ENCODE data around the gene LAMA3. TPM values are rescaled to one million over a fixed set of nuclear protein-coding genes. Genes with fewer than 3 reads are reported as not detected.
A peak's percentile ranks its signal among the peaks of the same experiment; 100 is the strongest.

Gene LAMA3
- total RNA-seq, 1 donor, result 8.3 TPM

DNA sequence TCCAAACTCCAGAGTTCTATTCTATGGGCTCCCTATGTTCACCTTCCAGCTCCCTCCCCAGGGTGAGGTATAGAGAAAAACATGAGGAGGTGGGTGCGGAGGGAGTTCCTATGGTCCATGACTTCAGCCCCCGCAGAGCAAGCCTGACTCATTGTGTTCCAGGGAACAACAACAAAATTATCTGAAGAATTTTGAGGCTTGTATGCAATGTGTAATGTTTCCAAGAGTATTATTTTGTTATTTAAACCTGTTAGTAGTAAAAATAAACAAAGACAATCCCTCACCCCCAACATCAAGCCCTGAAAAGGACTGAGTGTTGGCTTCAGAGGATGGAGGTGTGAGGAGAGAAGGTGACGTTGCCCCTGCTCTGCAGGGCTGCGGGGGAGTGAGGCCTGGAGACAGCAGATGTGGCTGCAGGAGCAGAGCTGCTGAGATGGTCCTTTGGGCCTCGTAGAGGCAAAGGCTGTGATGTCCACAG lies 29.0 kb downstream of the LAMA3 start:
- TF ChIP-seq, protein P1, sequence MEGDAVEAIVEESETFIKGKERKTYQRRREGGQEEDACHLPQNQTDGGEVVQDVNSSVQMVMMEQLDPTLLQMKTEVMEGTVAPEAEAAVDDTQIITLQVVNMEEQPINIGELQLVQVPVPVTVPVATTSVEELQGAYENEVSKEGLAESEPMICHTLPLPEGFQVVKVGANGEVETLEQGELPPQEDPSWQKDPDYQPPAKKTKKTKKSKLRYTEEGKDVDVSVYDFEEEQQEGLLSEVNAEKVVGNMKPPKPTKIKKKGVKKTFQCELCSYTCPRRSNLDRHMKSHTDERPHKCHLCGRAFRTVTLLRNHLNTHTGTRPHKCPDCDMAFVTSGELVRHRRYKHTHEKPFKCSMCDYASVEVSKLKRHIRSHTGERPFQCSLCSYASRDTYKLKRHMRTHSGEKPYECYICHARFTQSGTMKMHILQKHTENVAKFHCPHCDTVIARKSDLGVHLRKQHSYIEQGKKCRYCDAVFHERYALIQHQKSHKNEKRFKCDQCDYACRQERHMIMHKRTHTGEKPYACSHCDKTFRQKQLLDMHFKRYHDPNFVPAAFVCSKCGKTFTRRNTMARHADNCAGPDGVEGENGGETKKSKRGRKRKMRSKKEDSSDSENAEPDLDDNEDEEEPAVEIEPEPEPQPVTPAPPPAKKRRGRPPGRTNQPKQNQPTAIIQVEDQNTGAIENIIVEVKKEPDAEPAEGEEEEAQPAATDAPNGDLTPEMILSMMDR (IDR thresholded peaks at IDR 0.05; ENCODE audit: extremely low read depth, low read depth, low read length), result no peak
- H2AFZ ChIP-seq (ENCODE audit: low read length), result peak overlapping the region; percentile 20

DNA sequence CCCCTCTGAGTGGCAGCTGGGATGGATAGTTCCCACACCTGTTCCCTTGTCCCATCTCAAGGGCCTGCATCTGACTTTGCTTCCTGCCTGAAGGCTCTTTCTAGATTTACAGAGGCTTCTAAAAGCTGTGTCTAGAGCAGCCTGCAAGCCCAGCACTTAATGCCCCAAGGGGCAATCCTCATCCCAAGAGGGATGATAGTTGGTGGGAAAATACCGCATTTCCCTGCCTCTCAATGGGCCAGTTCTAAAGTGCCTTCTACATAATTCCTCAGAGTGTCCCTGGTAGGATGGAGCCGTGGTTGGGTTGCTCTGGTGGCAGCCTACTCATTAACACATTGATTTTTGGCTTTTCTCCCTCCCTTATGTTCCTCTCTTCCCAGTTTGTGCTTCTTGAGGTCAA lies 29.5 kb downstream of the LAMA3 start:
- H3K4me2 ChIP-seq (ENCODE audit: insufficient read depth, low read length), result peak overlapping the region; percentile 59
- no peak overlapping the region for H3K4me3 ChIP-seq (ENCODE audit: insufficient read depth, low read length)
- peak overlapping the region; percentile 98 for H3K27ac ChIP-seq (ENCODE audit: low read depth, low read length)
- peaks cover 54% of the 10 kb centered on the region for H3K4me1 ChIP-seq (ENCODE audit: insufficient read depth, low read length)
- H3K27me3 ChIP-seq (ENCODE audit: insufficient read depth, low read length), result no peaks in the 10 kb centered on the region
- H3K9me3 ChIP-seq (ENCODE audit: low read depth, low read length), result no peaks in the 10 kb centered on the region
- H4K20me1 ChIP-seq (ENCODE audit: insufficient read depth, low read length), result no peaks in the 10 kb centered on the region
- H3K79me2 ChIP-seq (ENCODE audit: insufficient read depth, low read length), result no peaks in the 10 kb centered on the region
- no peak for DNase-seq (ENCODE audit: insufficient read length, low spot score, missing footprints)
- no peak overlapping the region for H2AFZ ChIP-seq (ENCODE audit: low read length)
- TF ChIP-seq, protein P1 (IDR thresholded peaks at IDR 0.05; ENCODE audit: extremely low read depth, low read depth, low read length), result no peak
- H3K36me3 ChIP-seq (ENCODE audit: insufficient read depth, low read length), result no peaks in the 10 kb centered on the region

More for the DNA sequence above, 29.0 kb downstream of the LAMA3 start:
- DNase-seq (ENCODE audit: insufficient read length, low spot score, missing footprints), result no peak
- Histone ChIP-seq H3K27me3 (ENCODE audit: insufficient read depth, low read length) (no peaks in the 10 kb centered on the region), H3K79me2 (ENCODE audit: insufficient read depth, low read length) (no peaks in the 10 kb centered on the region), H3K4me3 (ENCODE audit: insufficient read depth, low read length) (no peak overlapping the region), H4K20me1 (ENCODE audit: insufficient read depth, low read length) (no peaks in the 10 kb centered on the region), H3K4me1 (ENCODE audit: insufficient read depth, low read length) (peaks cover 51% of the 10 kb centered on the region), H3K27ac (ENCODE audit: low read depth, low read length) (peak overlapping the region; percentile 98), H3K36me3 (ENCODE audit: insufficient read depth, low read length) (no peaks in the 10 kb centered on the region), H3K9me3 (ENCODE audit: low read depth, low read length) (no peaks in the 10 kb centered on the region), H3K4me2 (ENCODE audit: insufficient read depth, low read length) (peak overlapping the region; percentile 59)

DNA sequence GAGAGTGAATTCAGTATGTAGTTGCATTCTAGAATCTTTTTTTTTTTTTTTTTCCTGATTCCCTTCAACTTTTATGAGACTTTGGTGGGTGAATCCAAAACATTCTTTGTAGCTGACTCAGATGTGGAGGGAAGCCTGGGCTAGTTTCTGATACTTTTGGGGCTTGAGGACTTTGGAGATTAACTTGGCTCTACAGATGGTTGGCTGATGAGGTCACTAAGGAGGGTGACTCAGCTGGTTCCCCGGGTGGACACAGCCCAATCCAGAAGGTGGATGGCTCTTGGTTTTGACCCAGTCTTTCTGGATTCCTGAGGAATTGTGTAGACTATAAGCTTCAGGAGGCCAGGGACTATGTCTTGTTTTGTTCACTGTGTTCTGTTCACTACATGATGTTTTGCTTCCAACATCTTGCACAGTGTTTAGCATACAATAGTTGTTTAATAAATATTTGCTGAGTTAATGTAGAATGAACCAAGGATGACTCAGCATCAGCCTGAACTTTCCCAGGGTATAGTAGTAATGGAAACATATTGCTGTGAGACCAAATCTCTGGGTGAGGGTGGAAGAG lies 30.5 kb downstream of the LAMA3 start:
- Histone ChIP-seq H3K27ac (ENCODE audit: low read depth, low read length) (peak overlapping the region; percentile 98), H3K9me3 (ENCODE audit: low read depth, low read length) (no peaks in the 10 kb centered on the region), H3K27me3 (ENCODE audit: insufficient read depth, low read length) (no peaks in the 10 kb centered on the region), H3K4me3 (ENCODE audit: insufficient read depth, low read length) (no peak overlapping the region), H2AFZ (ENCODE audit: low read length) (no peak overlapping the region), H4K20me1 (ENCODE audit: insufficient read depth, low read length) (no peaks in the 10 kb centered on the region), H3K4me2 (ENCODE audit: insufficient read depth, low read length) (no peak overlapping the region), H3K4me1 (ENCODE audit: insufficient read depth, low read length) (peaks cover 54% of the 10 kb centered on the region), H3K79me2 (ENCODE audit: insufficient read depth, low read length) (no peaks in the 10 kb centered on the region), H3K36me3 (ENCODE audit: insufficient read depth, low read length) (no peaks in the 10 kb centered on the region)
- DNase-seq (ENCODE audit: insufficient read length, low spot score, missing footprints), result no peak
- TF ChIP-seq, protein P1 (IDR thresholded peaks at IDR 0.05; ENCODE audit: extremely low read depth, low read depth, low read length), result no peak

DNA sequence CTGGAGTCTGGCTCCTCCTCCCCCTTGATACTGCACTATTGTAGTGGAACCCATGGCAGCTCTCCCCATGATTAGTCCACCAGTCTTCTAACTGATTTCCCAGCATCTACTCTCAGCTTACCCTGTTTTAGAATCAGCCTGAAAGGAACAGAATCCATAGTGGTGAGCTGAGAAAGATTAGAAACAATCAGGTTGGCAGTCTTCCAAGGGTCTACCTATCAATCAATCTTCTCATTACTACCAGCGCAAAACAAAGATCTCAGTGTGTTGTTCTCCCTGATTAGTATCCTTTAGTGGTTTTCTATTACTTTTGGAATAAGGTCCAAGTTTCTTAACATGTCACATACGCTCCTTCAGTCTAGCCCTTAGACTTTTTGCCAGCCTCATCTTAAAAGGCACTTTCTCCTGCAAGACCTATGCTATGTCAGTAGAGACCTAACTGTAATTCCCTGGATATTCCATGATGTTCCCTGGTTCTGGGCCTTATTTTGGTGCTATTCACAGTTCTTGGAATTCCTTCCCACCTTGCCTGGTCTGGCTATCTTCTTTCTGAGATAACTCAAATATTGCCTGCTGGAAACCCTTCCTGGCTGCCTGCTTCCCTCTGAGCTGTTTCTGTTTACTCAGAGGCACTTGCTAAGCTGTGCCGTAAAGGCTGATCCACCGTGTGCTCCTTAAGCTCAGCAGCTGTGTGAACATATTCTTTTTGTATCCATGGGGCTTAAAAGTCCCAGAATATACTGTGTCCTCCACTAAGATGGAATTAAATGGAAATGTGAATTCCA lies 32.6 kb downstream of the LAMA3 start:
- Histone ChIP-seq H3K4me3 (ENCODE audit: insufficient read depth, low read length) (no peak overlapping the region), H3K36me3 (ENCODE audit: insufficient read depth, low read length) (no peaks in the 10 kb centered on the region), H3K79me2 (ENCODE audit: insufficient read depth, low read length) (no peaks in the 10 kb centered on the region), H3K27ac (ENCODE audit: low read depth, low read length) (peak overlapping the region; percentile 74), H4K20me1 (ENCODE audit: insufficient read depth, low read length) (no peaks in the 10 kb centered on the region), H3K4me1 (ENCODE audit: insufficient read depth, low read length) (peaks cover 42% of the 10 kb centered on the region), H3K4me2 (ENCODE audit: insufficient read depth, low read length) (peak overlapping the region; percentile 1), H3K27me3 (ENCODE audit: insufficient read depth, low read length) (no peaks in the 10 kb centered on the region), H3K9me3 (ENCODE audit: low read depth, low read length) (no peaks in the 10 kb centered on the region), H2AFZ (ENCODE audit: low read length) (no peak overlapping the region)
- TF ChIP-seq, protein P1 (IDR thresholded peaks at IDR 0.05; ENCODE audit: extremely low read depth, low read depth, low read length), result no peak
- no peak for DNase-seq (ENCODE audit: insufficient read length, low spot score, missing footprints)
